Cardiac muscle cell (in vitro differentiated cells and primary cell): Measurements from ENCODE around the gene TMEM253. TPM values are rescaled to one million over a fixed set of nuclear protein-coding genes. Genes with fewer than 3 reads are reported as not detected.
A peak's percentile ranks its signal among the peaks of the same experiment; 100 is the strongest.

ENCODE experiments used
- DNase-seq, 2 donors: peaks; one replicate each; pipeline versions ENCODE4 v3.0.0 to v3.0.0-alpha.2; 2010 to 2017; ENCODE audit warnings: low read depth in 1 of 2, low spot score in 1 of 2
- H3K27ac ChIP-seq: fragments of 200-600 bp; sonication (generic); 2 replicates; pipeline ENCODE4 v1.5.1; 2016
- H3K27me3 ChIP-seq: fragments of 200-600 bp; sonication (generic); 2 replicates; pipeline ENCODE4 v1.6.0; 2016; ENCODE audit warnings: control low read depth
- H3K36me3 ChIP-seq: fragments of 200-600 bp; sonication (generic); 2 replicates; pipeline ENCODE4 v1.5.1; 2016; ENCODE audit warnings: control low read depth
- H3K4me1 ChIP-seq: fragments of 200-600 bp; sonication (generic); 2 replicates; pipeline ENCODE4 v1.8.1; 2017; ENCODE audit warnings: low read depth, mild to moderate bottlenecking, mixed run types
- H3K4me3 ChIP-seq: fragments of 200-600 bp; sonication (generic); 2 replicates; pipeline ENCODE4 v1.5.1; 2016; ENCODE audit warnings: mild to moderate bottlenecking
- H3K9me3 ChIP-seq: fragments of 200-600 bp; sonication (generic); 2 replicates; pipeline ENCODE4 v1.5.1; 2017; ENCODE audit warnings: low read depth, mild to moderate bottlenecking, control low read depth
- polyA plus RNA-seq: library from polyadenylated mRNA; unstranded; fragments of >200 nt; fragmentation: Nextera tagmentation; extraction: Ambion mirVana; gene quantifications from 2 replicates; pipeline ENCODE4 v1.2.1, GENCODE V29; 2016
- total RNA-seq: library from RNA; depleted of rRNA; stranded (reverse); fragments of >200 nt; gene quantifications from 2 replicates; pipeline ENCODE4 v1.2.3, GENCODE V29; 2016
- TF ChIP-seq, protein P1 (sequence below): IDR thresholded peaks from 2 replicates; pipeline ENCODE4 v1.5.1; 2012; ENCODE audit warnings: low read depth, mild to moderate bottlenecking, low read length

Gene TMEM253
- total and polyA plus RNA-seq, 2 experiments from 2014 or later, result 1.2 to 1.3 TPM

DNA sequence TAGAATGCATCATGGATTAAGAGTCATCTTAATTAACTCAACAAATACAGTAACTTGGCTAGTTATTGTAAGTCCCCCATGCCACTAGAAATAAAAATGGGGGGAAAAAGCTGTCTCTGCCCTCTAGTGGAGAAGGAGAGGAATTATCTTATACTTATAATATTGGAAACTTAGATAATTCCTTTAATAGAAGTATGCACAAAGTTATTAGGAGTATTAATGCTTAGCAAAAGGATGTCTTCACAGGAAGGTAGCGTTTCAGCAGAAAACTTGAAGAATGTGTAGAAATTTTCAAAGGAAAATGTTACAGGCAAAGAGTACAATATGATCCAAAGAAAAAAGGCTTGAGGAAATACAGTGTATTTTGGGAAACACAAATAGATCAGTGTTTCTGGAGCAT, 35.2 kb downstream of the TMEM253 start:
- TF ChIP-seq, protein P1, sequence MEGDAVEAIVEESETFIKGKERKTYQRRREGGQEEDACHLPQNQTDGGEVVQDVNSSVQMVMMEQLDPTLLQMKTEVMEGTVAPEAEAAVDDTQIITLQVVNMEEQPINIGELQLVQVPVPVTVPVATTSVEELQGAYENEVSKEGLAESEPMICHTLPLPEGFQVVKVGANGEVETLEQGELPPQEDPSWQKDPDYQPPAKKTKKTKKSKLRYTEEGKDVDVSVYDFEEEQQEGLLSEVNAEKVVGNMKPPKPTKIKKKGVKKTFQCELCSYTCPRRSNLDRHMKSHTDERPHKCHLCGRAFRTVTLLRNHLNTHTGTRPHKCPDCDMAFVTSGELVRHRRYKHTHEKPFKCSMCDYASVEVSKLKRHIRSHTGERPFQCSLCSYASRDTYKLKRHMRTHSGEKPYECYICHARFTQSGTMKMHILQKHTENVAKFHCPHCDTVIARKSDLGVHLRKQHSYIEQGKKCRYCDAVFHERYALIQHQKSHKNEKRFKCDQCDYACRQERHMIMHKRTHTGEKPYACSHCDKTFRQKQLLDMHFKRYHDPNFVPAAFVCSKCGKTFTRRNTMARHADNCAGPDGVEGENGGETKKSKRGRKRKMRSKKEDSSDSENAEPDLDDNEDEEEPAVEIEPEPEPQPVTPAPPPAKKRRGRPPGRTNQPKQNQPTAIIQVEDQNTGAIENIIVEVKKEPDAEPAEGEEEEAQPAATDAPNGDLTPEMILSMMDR, result peak; percentile 68
- peak; percentile 12 to 28 for DNase-seq
- no peaks in the 10 kb centered on the region for H3K4me1 ChIP-seq
- H3K4me3 ChIP-seq, result no peak overlapping the region
- no peaks in the 10 kb centered on the region for H3K9me3 ChIP-seq
- no peaks in the 10 kb centered on the region for H3K36me3 ChIP-seq
- H3K27me3 ChIP-seq, result no peaks in the 10 kb centered on the region
- no peak overlapping the region for H3K27ac ChIP-seq

DNA sequence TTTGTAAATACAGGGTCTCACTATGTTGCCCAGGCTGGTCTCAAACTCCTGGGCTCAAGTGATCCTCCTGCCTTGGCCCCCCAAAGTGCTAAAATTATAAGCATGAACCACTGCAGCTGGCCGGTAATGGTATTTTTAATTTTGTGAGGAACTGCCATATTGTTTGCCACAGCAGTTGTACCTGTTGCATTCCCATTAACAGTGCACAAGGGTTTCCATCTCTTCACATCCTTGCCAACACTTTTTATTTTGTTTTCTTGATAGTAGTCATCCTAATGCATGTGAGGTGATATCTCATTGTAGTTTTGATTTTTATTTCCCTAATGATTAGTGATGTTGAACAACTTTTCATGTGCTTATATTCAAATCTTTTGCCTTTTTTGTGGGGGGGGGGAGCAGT, 41.5 kb downstream of the TMEM253 start:
- no peak overlapping the region for H3K27ac ChIP-seq
- H3K36me3 ChIP-seq, result no peaks in the 10 kb centered on the region
- H3K27me3 ChIP-seq, result no peaks in the 10 kb centered on the region
- TF ChIP-seq, protein P1, result no peak
- no peak for DNase-seq
- no peak overlapping the region for H3K4me3 ChIP-seq
- no peaks in the 10 kb centered on the region for H3K4me1 ChIP-seq
- H3K9me3 ChIP-seq, result no peaks in the 10 kb centered on the region

DNA sequence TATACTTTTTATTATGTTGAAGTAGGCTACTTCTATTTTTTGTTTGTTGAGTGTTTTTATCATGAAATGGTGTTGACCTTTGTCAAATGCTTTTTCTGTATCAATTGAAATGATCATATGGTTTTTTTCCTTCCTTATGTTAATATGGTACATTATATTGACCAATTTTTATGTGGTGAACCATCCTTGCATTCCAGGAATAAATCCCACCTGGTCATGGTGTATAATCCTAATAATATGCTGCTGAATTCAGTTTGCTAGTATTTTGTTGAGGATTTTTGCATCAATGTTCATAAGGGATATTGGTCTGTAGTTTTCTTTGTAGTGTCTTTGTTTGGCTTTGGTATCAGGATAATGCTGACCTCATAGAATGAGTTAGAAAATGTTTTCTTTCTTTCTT, 44.6 kb downstream of the TMEM253 start:
- H3K4me1 ChIP-seq, result no peaks in the 10 kb centered on the region
- no peaks in the 10 kb centered on the region for H3K36me3 ChIP-seq
- no peak for DNase-seq
- no peaks in the 10 kb centered on the region for H3K9me3 ChIP-seq
- no peak overlapping the region for H3K4me3 ChIP-seq
- H3K27ac ChIP-seq, result no peak overlapping the region
- TF ChIP-seq, protein P1, result no peak
- H3K27me3 ChIP-seq, result no peaks in the 10 kb centered on the region

DNA sequence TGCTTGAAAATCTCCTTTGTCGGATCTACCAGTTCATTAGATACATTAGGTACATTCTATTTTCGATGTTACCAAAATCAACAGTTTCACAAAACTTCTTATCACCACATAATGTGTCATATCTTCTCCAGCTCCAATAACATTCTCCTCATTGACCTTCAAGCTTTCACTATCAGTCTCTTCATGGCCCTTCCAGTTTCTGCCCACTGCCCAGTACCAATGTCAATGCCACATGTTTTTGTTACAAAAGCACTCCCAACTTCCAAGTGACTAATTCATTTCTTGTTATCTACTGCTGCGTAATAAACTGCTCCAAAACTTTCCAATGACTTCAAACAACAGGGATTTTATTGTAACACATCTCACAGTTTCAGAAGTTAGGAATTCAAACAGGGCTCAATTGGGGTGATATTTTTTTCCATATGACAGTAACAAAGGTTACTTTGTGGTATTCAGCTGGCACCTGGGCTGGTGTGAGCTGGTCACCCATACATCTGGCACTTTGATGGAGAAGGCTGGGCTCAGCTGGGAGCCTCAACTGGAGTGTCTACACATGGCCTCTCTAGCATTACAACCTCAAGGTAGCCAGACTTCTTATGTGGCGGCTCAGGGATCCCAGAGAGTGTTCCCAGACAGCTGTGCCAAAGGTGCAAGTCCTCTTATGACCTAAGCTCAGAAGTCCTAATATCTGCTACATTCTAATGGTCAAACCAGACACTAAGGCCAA, 48.9 kb downstream of the TMEM253 start:
- TF ChIP-seq, protein P1, result no peak
- no peaks in the 10 kb centered on the region for H3K27me3 ChIP-seq
- H3K36me3 ChIP-seq, result no peaks in the 10 kb centered on the region
- no peak for DNase-seq
- no peaks in the 10 kb centered on the region for H3K9me3 ChIP-seq
- H3K4me3 ChIP-seq, result no peak overlapping the region
- no peaks in the 10 kb centered on the region for H3K4me1 ChIP-seq
- no peak overlapping the region for H3K27ac ChIP-seq

Other genes with a start within 250 kb of the TMEM253 start
- not detected in 2 replicates for gene RNASE3, start 209.7 kb upstream of the TMEM253 start, total RNA-seq
- gene RNASE3, start 209.7 kb upstream of the TMEM253 start, polyA plus RNA-seq, result not detected in 2 replicates
- not detected in 2 replicates for gene RNASE2, start 145.6 kb upstream of the TMEM253 start, total RNA-seq
- gene RNASE2, start 145.6 kb upstream of the TMEM253 start, polyA plus RNA-seq, result not detected in 2 replicates
- gene METTL17, start 111.1 kb upstream of the TMEM253 start, total RNA-seq, result 152 and 172 TPM in 2 replicates
- 122 and 127 TPM in 2 replicates for gene METTL17, start 111.1 kb upstream of the TMEM253 start, polyA plus RNA-seq
- gene SLC39A2, start 101.8 kb upstream of the TMEM253 start, total RNA-seq, result 0.14 TPM in 1 of 2 replicates, not detected in the other
- gene SLC39A2, start 101.8 kb upstream of the TMEM253 start, polyA plus RNA-seq, result not detected in 2 replicates
- gene NDRG2, start 76.0 kb upstream of the TMEM253 start, total RNA-seq, result 218 and 234 TPM in 2 replicates
- 386 and 423 TPM in 2 replicates for gene NDRG2, start 76.0 kb upstream of the TMEM253 start, polyA plus RNA-seq
- 0.92 TPM in 1 of 2 replicates, not detected in the other for gene TPPP2, start 70.8 kb upstream of the TMEM253 start, total RNA-seq
- 0.39 and 1.9 TPM in 2 replicates for gene TPPP2, start 70.8 kb upstream of the TMEM253 start, polyA plus RNA-seq
- gene RNASE13, start 66.3 kb upstream of the TMEM253 start, total RNA-seq, result not detected in 2 replicates
- 0.84 TPM in 1 of 2 replicates, not detected in the other for gene RNASE13, start 66.3 kb upstream of the TMEM253 start, polyA plus RNA-seq
- gene RNASE7, start 58.7 kb upstream of the TMEM253 start, total RNA-seq, result not detected in 2 replicates
- not detected in 2 replicates for gene RNASE7, start 58.7 kb upstream of the TMEM253 start, polyA plus RNA-seq
- not detected in 2 replicates for gene RNASE8, start 43.2 kb upstream of the TMEM253 start, total RNA-seq
- not detected in 2 replicates for gene RNASE8, start 43.2 kb upstream of the TMEM253 start, polyA plus RNA-seq
- 32.9 and 41.7 TPM in 2 replicates for gene ARHGEF40, start 30.8 kb upstream of the TMEM253 start, total RNA-seq
- gene ARHGEF40, start 30.8 kb upstream of the TMEM253 start, polyA plus RNA-seq, result 26.4 and 31.6 TPM in 2 replicates
- gene ZNF219, start 2.4 kb upstream of the TMEM253 start, total RNA-seq, result 143 and 154 TPM in 2 replicates
- 49.5 and 77.0 TPM in 2 replicates for gene ZNF219, start 2.4 kb upstream of the TMEM253 start, polyA plus RNA-seq
- gene OR5AU1, start 55.0 kb downstream of the TMEM253 start, total RNA-seq, result not detected in 2 replicates
- gene OR5AU1, start 55.0 kb downstream of the TMEM253 start, polyA plus RNA-seq, result not detected in 2 replicates
- 564 and 928 TPM in 2 replicates for gene HNRNPC, start 168.4 kb downstream of the TMEM253 start, total RNA-seq
- 650 and 986 TPM in 2 replicates for gene HNRNPC, start 168.4 kb downstream of the TMEM253 start, polyA plus RNA-seq
- 0.14 TPM in 1 of 2 replicates, not detected in the other for gene RPGRIP1, start 179.0 kb downstream of the TMEM253 start, total RNA-seq
- gene RPGRIP1, start 179.0 kb downstream of the TMEM253 start, polyA plus RNA-seq, result 0.31 TPM in 1 of 2 replicates, not detected in the other